T-helper 9 cell (primary cell): Measurements from ENCODE around the gene SLC39A11.
"Not testable (repeated sequence)": the region's sequence is repeated elsewhere in the genome, so short reads cannot be mapped to it uniquely, and the experiment has no call there.

Experiments
- DNase-seq: peaks from one replicate; pipeline ENCODE4 v3.0.0-alpha.2; 2020

SLC39A11 gene

GRCh38 chr17:72640415-72641165 lies 451.9 kb downstream of the SLC39A11 start:
- DNase-seq: no peak

- no peak for DNase-seq
These were observed 452.8 kb downstream of the SLC39A11 start for GRCh38 chr17:72639711-72640110.

GRCh38 chr17:72638932-72639331 lies 453.6 kb downstream of the SLC39A11 start:
- DNase-seq: not testable (repeated sequence)

- DNase-seq: no peak
These were observed 457.4 kb downstream of the SLC39A11 start for GRCh38 chr17:72635034-72635635.

- no peak for DNase-seq
These were observed 457.9 kb downstream of the SLC39A11 start for GRCh38 chr17:72634621-72635020.

- no peak for DNase-seq
These were observed 460.4 kb downstream of the SLC39A11 start for GRCh38 chr17:72631949-72632684.

DNA sequence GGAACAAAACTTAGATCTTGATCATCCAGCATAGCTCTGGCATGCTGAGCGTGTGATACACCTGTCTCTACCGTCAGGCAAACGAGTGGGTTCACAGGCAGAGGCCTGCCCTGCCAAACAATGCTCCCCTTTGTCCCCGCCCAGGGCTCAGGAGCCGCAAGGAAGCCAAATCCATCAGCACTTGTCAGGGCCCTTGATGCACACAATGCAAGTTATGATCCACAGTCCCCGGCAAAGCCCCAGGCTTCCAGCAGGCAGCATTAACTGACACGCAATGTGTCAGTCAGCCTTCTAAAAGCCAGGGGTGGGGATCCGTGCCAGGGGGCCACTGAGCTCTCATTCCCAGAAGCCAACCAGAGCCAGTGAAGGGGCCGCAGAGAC lies 460.9 kb downstream of the SLC39A11 start:
- no peak for DNase-seq

DNA sequence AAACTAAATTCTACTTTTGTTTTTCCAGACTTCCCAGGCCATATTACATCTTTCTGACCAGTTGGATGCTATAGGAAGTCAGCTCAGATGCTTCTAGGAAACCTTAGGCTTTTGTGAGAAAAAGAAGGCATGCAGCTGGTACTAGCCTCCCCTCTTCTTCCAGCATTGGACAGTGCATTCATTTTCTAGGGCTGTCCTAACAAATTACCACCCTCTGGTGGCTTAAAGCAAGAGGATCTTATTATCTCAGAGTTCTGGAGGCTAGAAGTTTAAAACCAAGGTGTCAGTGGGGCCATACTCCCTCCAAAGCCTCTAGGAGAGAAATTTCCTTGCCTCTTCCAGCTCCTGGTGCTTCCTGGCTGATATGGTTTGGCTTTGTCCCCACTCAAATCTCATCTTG lies 467.8 kb downstream of the SLC39A11 start:
- no peak for DNase-seq

- DNase-seq: no peak
These were observed 468.3 kb downstream of the SLC39A11 start for GRCh38 chr17:72624226-72624625.

GRCh38 chr17:72622661-72623433 lies 469.6 kb downstream of the SLC39A11 start:
- no peak for DNase-seq

DNA sequence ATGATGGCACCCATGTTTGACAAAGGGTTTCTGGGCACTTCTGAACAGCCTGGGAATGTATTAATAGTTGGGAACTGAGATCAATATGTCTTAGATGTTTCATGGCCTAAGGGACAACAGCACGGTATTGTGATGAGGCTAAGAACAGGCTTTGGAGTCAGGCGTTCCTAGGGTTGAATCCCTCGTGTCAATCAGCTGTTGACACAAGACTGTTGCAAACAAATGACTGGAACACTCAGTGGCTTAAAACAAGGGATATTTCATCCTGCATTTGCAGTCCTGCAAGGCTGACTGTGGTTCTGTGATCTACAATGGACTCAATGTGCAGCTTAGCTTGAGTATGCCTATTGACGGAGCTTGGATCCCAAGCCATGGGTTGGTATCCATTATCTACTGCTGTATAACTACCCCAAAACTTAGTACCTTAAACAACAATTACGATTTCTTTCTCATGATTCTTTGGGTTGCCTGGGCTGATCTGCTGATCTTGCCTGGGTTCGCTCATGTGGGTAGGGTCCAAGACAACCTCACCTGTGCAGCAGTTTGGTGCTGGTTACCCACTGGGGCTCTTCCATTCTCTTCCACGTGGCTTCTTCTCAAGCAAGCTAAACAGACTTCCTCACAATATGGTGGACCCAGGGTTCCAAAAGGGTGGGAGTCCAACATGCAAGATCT lies 472.4 kb downstream of the SLC39A11 start:
- DNase-seq: no peak

DNA sequence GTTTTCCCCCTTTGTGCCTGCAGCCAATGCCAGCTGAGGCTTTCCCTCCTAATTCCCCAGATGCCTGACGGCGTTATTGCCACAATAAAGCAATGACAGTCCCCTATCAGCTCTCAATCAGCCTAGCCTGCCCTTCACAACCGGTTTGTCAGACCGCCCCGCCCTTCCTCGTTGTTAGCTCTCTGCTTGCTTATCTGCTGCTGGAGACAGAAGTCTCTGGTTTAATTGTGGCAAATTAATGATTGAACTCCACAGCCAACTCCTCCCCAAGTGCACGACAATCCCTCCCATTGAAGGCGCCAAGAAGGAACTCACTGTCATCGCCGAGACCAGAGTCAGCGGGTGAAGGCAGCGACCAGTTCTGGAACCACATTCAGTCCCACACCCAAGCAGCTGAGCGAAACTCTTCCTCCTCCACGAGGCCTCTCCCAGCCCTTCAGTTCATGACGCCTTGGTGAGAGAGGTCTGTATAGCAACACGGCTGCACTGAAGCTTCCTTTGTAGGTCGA lies 474.4 kb downstream of the SLC39A11 start:
- peak; percentile 17 for DNase-seq

DNA sequence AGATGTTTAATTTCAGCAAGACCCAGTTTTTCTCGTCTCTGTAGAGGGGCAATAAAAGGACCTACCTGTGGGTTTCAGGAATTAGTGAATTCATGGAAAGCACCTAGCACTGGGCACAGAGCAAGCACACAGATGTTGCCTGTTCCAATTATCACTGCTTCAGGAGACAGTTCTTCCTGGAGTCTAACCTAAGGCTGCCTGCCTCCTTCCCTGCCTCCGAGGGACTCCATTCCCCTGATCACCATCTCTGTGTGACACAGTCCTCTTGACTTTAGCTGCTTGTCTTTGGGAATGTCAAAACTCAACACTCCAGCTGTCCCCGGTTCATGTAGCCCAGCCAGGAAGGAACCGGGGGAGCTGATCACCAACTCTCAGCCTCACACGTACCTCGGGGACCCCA lies 474.9 kb downstream of the SLC39A11 start:
- no peak for DNase-seq

DNA sequence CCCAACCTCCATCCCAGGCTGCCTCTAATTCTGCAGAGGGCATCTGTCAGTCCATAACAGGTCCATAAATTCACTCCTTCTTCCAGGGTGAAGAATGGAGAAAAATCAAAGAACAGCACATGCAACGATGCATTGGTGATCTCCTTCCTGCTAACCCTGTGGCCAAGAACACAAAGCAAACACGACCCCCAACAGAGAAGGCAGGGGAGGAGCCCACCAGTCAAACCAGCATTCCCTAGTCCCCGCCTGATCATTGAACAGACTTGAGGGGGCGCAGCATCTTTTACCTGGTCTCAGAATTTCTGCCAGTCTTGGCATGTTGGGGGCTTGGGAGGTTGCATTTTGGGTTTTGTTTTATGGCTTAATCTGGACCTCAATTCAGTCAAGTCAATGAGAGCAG lies 476.0 kb downstream of the SLC39A11 start:
- DNase-seq: no peak

DNA sequence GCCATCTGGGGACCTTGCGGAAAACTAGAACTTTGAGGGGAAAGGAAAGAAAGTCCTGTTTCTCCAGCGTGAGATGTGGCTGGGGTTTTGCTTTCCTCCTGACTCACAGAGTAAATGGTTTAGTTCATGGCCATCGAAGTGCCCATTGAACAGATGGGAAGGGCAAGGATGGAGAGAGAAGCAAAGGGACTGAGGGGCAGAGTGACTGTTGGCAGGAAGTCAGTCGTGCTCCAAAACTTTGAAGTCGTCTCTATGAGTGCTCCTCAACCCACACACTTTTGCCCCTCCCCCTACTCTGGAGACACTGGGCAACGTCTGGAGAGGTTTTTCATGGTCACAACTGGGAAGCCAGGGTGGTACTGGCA lies 476.9 kb downstream of the SLC39A11 start:
- DNase-seq: no peak

DNA sequence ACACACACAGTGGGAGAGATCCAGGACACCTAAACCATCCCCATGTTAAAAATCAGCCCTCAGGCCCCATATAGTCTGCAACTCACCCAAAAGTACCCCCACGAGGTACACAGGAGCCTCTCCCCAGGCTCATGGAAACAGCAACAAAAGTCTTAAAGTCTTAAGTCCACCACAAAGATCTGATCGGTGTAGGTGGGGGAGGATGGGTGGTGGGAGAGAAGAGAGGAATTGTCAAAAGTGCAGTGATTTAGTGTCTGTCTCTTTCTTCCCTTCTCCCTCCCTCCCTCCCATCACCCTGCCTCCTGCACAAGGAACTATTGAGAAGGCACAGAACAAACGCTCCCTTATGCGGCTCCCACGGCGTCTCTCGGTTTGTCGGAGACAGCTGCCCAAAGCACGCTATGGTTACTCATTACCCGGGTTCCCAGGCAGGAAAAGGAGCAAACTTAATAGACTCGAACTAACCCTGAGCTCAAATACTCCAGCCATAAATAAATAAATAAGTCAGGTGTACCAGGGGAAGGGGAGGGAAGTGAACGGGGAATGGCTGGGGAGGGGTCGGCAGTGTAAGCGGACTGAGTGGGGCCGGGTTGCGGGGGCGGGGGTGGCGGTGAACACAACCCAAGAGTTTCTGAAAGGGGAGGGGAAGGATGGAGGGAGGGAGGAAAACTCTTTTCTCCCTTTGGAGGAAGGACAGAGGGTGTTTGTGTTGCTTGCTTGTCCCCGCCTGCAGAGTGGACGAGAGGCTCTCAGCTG lies 477.4 kb downstream of the SLC39A11 start:
- DNase-seq: no peak

- DNase-seq: no peak
These were observed 478.0 kb downstream of the SLC39A11 start for GRCh38 chr17:72614476-72614870.

GRCh38 chr17:72613806-72614292 lies 478.6 kb downstream of the SLC39A11 start:
- no peak for DNase-seq

DNA sequence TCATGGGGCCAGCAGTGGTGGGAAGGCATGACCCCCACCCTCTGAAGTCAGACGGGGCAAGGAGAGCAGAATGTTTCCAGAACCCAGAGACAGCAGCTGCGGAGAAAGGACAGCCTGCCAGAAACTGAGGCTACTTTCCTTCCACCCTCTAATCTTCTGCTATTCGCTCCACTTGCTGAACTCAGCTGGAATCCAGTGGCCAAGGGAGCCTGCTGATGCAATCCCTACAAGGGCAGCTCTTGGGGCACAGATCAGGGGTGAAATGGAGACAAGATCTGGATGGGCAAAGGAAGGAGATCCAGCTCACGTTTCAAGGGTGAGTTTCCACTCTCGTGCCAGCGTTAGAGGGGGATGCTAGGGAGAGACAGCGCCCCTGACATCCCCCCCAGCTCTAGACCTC lies 479.1 kb downstream of the SLC39A11 start:
- DNase-seq: no peak

- DNase-seq: no peak
These were observed 481.3 kb downstream of the SLC39A11 start for GRCh38 chr17:72611172-72611571.

GRCh38 chr17:72609501-72609900 lies 483.0 kb downstream of the SLC39A11 start:
- no peak for DNase-seq

DNA sequence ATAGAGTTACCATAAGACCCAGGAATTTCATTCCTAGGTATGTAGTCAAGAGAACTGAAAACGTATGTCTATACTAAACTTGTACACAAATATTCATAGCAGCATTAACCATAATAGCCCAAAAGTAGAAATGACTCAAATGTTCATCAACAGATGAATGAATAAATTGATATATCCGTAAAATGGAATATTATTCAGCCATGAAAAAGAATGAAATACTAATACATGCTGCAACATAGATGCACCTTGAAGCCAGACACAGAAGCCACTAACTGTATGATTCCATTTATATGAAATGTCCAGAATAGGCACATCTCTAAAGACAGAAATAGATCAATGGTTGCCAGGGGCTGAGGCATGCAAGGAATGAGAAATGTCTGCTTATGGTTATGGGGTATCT lies 484.1 kb downstream of the SLC39A11 start:
- no peak for DNase-seq
